HG03064 (cell line): Measurements from ENCODE around the gene PPIE.
A peak's percentile ranks its signal among the peaks of the same experiment; 100 is the strongest.

Source experiments
- ATAC-seq: cut with Tn5 transposase; IDR thresholded peaks from one replicate; pipeline ENCODE4 v1.9.1; 2021; ENCODE audit warnings: low read depth; ENCODE audit not compliant: unreplicated experiment

Gene PPIE

DNA sequence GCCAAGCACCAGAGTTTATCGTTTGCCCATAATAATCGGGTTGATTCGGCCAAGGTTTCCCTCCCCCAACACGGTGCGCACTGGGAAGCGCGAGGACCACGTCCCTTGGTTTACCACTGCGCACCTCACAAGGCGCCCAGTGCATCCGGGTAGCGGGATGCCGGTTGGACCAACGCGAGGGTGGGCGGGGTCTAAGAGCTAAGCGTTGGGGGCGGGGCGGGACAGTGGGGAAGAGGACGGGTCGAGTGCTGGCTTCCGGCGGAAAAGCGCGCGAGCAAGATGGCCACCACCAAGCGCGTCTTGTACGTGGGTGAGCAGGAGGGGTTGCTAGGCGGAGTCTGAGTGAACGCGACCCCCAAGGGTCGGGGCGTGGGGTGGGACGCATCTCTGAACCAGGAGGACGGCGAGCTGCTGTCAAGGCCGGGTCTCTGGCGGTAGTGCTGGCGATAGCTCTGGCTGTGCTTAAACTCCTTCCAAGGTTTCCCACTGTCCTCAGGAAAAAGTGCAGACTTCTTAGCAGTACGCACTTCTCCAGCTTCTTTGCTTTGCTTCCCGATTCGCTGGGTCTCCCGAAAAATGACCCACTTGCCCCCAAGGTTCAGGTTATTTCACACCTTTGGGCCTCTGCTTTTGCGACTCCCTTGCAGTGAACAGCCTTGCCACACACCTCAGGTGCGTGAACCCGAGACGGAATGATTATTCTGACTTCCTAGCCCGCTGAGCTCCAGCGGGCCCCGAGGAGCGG, at the start of gene PPIE:
PPIE (plus strand) TSS at position 261 of the 745 bp plus-strand sequence; CDS start at position 280, 19 bp downstream.
- peak; percentile 81 for ATAC-seq

DNA sequence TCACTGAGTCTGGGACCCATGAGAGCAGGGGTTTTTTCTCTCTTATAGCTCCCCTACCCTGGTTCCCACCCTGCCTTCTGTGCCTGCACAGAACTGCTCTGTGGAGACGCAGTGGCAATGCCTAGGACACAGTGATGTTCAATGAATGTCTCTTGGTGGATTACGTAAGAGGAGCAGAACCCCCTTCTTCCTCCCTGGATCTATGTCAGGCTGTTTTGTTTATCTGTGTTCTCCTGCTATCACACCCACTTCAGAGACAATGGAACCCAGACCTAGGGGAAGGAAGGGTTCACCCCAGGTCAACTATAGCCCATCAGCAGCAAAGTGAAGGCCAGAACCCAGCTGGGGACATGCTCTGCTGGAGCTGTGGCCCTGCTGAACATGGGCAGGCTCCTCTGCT, 49.5 kb upstream of the PPIE start:
- no peak for ATAC-seq

DNA sequence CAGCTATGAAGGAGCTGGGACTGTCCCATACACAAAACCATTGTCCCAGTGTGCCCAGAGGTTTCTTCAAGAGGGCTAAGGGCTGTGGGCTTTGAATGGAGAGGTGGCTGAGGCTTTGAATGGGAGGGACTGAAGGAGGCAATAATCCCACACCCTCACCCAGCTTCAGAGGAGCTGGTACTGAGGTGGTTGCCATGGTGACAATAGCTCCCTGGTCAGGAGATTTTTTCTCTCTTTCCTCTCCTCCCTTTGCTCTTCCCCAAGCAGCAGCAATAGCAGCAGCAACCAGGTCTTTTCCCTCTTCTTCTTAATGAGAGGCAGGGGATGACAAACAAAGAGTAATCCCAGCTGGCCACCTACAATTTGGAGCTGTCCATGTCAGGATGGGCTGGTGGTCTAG, 49.0 kb upstream of the PPIE start:
- no peak for ATAC-seq

DNA sequence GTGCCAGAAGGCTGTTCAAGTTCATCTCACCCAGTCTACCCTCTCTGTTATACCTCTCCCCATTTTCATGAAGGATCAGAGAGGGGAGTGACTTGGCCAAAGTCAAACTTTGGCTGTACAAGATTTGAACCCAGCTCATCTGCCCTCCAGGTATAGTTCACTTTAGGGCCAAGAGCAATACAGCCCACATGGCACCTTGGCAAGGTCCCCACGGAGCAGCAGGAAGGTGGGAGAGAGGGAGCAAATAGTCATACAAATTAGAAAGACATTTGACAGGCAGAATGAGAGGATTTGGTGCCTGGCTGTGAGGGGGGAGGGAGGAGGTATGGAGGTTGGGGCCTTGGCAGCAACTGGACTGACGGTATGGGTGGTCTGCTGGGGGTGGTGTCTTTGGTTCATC, 48.5 kb upstream of the PPIE start:
- ATAC-seq, result no peak

DNA sequence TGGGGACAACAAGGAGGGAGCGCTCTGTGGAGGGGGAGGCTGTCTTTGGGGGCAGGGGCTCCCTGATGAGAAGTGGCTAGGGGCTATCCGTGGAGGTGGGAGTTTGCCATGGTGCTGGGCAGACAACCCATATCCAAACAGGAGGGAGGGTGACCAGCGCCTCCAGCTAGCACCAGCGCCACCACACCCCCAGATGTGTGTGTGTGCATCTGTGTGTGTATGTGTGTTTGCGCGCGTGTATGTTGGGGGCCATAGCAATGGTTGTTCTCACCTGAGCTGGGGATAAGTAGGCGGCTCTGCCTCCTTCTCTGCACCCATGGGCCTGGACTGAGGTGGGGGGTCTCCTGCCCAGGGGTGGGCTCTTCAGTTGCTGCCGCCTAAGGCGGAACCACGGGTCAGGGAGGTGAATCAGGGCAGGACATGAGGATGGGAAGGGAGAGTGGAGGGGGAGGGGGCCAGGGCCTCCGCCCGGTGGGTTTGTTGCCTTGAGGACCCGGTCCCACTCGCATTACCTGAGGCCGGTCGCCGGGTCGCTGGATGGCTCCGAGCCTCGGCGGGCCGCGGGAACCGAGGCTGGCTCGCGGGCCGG, 47.8 kb upstream of the PPIE start:
- ATAC-seq, result no peak

DNA sequence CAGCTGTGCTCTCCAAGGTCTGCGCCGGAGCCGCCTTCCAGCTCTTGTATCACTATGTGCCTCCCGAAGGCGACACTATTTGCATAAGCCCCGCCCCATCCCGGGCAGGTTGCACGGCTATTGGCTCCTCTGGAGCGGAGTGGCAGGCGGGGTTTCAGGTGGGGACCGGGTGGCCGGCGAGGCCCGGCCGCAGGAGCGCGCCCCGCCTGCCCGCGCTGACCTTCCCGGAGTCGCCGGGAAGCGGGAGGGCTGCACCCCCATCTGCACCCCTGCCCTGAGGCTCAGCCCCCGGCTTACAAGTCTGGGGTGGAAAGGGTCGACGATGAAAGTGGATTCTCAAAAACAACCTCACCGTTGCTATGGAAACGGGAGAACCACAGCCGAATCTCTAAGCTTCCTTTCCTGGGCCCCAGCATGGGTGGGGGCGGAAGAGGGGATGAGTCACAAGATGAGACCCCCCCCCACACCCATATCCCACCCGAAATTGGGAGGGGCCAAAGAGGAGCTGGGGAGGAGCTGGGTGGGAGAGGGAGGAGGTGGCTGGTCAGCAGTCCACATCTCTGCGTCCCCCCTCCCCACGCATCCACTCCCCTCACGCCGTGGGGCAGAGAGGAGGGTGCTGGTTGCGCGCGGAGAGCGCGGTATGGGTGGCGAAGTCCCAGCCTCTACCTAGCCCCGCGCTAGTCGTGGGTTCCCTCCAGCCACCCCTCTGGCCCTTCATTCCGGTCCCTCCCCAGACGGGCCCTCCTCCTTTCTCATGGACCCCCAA, 47.1 kb upstream of the PPIE start, which contains the start of gene HPCAL4:
HPCAL4 (minus strand) TSS at position 51 of the 769 bp plus-strand sequence. CDS start 6,830 bp downstream, outside the sequence.
- no peak for ATAC-seq

DNA sequence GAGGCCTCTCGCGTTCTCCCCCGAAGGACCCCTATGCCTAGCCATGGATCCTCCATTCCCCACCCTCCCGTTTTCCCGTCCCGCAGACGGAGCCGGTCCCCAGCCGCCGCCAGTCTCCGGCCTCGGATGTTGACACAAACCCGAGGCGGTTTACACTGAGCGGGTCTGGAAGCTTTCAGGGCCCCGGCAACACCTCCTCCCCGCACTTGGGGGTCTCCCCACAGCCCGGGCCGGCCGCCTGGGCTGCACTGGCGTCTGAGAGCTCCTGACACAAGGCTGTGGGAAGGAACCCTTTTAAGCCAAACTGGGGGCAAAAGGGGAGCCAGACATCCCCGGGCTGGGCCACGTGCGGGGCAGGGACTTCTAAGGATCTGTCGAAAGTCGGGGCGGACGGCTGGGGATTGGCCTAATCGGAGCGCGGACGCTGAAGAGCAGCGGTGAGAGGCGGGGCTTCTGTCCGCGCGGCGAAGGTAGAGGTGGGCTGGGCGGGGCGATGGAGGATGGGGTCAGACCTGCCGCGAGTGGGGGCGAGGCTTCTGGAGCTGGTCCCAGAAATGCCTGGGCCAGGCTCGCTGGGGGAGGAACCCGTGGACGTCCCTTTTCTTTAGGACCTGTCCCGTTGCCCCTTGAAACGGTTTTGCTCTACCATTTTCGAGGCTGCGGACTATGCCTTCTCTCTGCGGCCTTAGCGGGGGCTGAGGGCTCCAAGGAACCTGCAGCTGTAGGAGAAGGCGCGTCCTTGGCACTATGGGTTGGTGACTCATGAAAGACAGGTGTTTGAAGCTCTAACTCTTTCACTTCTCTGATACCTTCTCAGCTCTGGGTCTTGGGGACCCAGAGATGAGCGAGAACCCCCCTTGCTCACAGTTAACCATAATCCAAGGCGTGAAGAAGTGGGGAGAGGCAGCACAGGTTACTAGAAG, 46.3 kb upstream of the PPIE start:
- no peak for ATAC-seq

DNA sequence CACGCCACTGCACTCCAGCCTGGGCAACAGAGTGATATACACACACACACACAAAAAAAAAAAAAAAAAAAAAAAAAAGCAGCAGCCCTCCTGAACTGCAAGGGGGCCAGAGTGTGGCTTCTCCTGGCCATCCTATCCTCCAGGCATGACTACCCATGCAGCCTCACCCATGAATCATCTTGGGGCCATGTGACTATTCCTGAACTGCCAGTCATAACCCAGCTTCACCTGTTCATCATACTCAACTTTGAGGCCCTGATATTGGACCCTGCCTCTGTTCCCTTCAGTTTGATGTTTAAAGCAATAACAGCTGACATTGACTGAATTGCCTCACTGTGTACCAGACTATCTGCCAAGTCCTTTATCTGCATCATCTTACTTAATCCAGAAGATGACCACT, 44.7 kb upstream of the PPIE start:
- no peak for ATAC-seq

DNA sequence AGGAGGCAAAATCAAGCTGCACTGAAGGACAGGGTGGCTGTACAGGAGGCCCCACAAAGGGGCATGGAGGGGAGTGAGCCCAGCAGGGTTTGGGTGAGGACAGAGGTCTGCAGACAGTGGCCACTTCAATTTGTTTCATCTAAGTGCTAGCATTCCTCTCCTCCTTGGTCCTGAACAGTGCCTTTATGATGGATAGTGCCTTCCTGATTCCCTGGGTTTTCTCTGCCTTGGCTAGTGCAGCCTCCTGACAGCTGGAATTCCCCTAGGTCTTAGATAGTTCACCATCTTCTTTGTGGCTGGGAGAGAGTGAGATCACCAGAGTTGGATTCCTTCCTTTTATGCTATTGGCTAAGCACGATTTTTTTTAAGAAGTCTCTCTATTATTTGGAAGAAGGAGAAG, 43.7 kb upstream of the PPIE start:
- ATAC-seq, result no peak

DNA sequence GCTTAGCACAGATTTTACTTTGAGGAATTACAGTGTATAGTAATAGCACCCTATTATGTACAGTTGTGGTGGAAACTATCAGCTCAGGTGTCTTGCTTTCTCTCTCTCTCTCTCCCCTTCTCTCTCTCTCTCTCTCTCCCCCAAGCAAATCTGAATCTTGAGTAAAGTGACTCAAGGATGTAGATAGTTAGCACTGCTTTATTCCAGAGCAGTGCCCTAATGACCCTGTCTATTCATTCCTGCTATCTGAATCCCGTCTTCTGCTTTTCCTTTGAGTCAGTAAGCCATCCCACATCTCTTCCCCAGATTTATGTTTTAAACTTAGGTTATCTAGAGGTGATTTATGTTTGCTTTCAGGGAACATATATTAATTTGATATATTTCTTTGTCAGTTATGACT, 42.2 kb upstream of the PPIE start:
- ATAC-seq, result no peak

DNA sequence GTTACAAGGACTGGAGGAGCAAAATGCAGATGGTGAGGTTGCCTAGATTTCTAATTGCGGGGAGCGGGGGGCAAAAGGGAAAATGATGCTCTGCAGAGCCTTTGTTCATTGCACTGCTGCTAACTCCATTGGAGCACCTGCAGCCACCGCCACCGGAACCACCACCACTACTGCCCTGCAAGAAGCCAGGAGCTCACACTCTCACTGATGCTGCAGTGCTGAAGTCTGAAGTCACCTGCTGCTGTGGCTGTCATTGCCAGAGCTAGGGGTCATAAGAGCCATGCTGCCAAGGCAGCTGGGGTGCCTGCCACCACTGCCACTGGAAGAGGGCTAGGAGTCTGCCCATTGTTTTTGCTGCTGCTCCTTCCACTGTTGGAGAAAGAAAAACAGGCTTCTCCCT, 40.1 kb upstream of the PPIE start:
- ATAC-seq, result no peak

DNA sequence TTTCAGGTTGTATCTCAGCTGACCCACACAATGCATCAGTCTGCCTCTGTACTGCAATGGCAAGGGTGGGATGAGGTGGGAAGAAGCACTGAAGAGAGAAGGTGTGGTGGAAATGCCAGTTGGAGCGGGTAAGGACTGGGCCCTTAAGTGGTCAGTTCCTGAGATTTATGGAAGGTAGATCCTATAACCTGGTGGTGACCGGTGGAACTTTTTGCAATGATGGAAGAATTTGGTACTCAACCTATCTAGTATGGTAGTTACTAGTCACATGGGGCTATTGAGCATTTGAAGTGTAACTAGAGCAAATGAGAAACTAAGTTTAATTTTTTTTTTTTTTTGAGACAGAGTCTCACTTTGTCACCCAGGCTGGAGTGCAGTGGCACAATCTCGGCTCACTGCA, 39.3 kb upstream of the PPIE start:
- no peak for ATAC-seq

DNA sequence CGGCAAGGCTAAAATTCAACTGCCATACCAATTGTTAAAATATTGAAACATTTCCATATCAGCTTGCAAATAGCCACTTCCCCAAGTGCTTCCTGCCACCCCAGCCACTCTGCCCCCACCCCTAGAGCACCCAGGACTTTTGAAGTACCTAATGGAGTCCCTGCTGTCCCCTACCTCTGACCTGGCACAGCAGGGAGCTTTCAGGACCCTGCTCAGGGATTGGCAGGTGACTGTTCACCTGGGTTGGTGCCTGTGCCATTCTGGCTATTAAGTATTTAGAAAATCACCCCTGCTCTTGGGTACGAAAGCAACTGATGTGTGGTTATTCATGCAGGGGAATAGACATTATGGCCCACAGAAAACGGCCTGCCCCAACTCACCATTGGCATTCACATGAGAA, 38.3 kb upstream of the PPIE start:
- ATAC-seq, result no peak

DNA sequence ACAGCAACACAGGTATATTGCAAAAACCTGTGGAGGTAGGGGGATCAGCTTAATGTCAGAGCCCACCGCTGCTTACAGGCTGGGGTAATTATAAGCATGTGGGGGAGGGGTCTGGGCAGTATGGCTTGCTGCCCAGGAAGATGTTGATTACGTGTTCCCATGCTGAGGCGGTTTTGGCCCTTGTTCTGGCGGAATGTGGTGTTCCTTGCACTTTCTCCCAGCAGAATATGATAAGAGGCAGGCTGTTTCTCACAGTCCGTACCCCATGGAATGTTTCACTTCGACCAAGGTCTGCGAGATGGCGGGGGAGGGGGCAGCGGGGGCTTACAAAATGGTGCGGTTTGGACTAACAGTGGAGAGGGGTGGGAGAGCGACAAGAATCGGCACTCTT, 37.6 kb upstream of the PPIE start:
- no peak for ATAC-seq

DNA sequence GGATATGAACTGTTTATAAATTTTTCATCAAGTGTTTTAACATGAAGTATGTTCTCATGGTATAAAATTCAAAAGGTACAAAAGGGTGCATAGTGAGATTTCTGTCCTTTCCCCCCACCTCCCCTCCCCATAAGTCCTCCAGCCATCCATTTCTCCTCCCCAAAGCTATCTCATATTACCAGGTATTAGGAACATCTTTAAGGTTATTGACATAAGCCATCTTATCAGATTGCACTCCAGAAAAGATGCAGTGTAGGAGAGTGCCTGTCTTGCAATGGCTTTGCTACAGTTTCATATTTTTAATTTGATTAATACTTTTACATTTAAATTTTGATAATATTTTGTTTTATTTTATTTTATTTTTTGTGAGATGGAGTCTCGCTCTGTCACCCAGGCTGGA, 33.9 kb upstream of the PPIE start:
- ATAC-seq, result no peak

DNA sequence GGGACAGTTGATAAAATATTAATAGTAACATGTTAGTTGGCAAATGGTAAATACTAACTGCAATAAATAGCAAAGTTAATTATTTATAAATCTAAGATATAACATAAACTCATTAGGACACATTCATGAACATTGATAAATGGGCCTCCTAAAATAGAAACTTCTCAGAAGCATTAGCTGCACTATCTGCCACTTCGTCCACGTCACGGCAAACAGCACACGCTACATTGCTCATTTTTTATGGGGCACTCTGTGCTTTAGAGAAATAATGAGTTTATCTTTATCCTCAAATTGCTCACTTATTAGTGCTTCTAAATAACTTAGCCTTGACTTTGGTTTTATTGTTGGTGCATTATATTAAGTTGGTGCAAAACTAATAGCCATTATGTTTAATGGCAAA, 31.2 kb upstream of the PPIE start:
- ATAC-seq, result no peak

DNA sequence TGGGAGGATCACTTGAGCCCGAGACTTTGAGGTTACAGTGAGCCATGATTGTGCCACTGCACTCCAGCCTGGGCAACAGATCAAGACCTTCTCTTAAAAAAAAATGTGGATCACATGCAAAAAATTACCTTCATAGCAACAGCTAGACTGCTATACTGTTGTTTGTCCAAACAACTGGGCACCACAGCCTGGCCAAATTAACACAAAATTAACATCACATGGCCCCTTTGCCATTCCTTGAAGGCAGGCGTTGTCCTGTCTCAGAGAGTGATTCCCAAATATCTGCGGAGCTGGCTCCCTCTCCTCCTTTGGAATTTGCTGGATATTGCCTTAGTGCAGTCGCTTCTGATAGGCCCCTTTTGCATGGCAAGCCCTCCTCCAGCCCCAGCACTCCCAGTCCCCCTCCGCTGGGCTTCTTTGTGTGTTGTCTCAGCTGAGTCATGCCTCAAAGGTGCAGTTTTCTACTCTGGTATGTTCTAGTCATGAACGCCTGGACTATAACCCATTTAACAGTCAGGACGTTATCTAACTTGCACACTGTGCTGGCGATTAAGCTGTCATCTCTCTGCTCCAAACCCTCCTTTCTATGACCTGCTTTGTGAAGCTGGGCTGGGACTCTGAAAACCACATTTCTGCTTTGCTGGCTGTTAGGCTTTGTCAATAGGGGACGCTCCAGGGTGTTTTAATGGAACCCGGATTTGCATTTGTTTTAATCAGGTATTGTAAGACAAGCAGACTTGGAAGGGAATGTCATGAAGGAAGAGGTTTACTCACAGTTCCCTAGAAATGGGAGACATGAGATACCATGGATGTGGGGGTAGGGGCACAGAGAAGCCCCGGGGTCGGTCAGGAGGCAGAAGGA, 27.3 kb upstream of the PPIE start:
- ATAC-seq, result no peak

DNA sequence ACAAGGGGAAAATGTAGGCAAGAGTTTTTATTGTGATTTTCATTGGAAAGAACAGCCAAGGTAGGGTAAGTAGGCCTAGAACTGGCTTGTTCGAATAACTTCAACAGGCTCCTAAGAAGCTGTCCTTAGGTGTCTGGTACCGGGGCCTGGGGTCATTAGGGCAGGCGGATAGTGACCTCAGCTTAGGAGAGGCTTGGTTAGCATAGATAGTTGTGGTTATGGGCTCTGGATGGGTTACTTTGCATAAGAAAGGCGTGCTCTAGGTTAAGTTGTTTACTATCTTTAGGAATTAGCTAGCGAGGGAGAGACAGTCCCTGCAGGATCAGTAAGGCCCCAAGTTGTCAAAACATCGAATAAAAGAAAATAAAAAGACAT, 26.7 kb upstream of the PPIE start:
- no peak for ATAC-seq

DNA sequence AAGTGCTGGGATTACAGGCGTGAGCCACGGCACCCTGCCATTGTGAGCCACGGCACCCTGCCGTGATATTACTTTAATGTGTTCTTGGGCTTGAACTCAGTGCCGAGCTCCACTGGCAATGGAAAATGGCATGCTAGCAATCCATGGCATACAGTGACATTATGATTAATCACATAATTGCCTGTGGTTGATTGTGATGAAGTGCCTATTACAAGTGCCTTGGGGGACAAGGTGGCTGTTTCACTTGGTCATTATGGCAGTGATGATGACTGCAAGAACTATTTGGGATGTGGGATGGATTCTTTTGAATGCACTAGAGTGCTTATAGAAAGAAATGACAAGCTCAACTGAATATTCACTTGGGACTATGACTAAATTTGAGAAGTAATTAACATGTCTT, 25.1 kb upstream of the PPIE start:
- ATAC-seq, result no peak

DNA sequence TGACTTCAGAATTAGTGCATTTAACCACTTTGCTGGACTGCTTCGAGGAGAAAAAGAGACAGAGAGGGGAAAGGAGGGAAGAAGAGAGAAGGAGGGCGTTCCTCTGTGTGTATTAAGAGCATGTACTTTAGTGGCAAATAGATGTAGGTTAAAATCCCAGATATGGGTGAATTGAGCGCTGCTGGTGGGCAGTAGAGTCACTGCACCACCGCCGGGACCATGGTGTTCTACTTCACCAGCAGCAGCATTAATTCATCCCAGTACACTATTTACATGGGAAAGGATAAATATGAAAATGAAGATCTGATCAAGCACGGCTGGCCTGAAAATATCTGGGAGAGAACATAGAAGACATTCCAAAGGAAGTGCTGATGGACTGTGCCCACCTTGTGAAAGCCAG, 20.9 kb upstream of the PPIE start:
- no peak for ATAC-seq
